ENCODE results near the gene MED15. TPM values are rescaled to one million over a fixed set of nuclear protein-coding genes. Genes with fewer than 3 reads are reported as not detected.

The MED15 gene
- total and polyA plus RNA-seq, 10 of the 15 experiments (the other 5 are each of a cell fraction or from before 2014, with no cell fraction given): 1.4 to 75.2 (median 26.9) TPM

DNA sequence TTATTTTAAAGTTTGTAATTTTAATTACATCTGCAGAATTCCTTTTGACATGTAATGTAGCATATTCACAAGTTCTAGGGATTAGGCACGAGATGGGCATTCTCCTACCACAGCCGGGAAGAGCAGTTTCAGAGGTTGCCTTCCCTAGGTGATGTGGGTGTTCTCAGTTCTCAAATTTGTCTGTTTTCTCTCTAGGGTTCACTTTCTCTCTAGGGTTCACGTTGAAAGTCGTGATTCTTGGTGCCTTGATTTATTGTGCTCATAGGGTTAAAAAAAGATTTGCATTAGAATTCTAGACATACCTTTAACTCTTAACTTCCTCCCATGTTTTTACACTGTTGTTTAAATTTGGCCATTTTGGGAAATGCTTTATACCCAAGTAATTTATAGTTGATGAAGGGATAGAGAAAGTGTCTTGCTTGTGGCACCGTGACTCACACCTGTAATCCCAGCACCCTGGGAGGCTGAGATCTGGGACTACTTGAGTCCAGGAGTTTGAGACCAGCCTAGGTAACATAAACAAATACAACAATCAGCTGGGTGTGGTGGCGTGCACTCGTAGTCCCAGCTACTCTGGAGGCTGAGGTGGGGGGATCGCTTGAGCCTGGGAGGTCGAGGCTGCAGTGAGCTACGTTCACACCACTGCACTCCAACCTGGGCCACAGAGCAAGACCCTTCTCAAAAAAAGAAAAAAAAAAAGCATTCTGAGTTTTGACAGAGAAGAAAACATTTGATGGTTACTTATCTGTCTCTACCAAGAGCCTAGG lies 3.6 kb downstream of the MED15 start:
- Histone ChIP-seq H3K4me1 (ENCODE audit: control insufficient read depth, insufficient read depth, low read length) (peaks cover 22% of the 10 kb centered on the region), H3K27me3 (replicated peaks in 1 of 2; ENCODE audit: control insufficient read depth in 2 of 2, insufficient read depth in 2 of 2, low read length in 1 of 2) (no peaks in the 10 kb centered on the region), H4K20me1 (ENCODE audit: control insufficient read depth, insufficient read depth) (peaks cover 21% of the 10 kb centered on the region), H3K4me2 (ENCODE audit: control insufficient read depth, insufficient read depth) (peak overlapping the region; percentile 100), H3K9me3 (replicated peaks; ENCODE audit: control insufficient read depth, insufficient read depth, low read length) (no peaks in the 10 kb centered on the region), H3K36me3 (ENCODE audit: control insufficient read depth in 2 of 2, insufficient read depth in 2 of 2, low read length in 1 of 2) (peaks cover 3 to 13% of the 10 kb centered on the region in 2 experiments), H3K4me3 (peak overlapping the region; percentile 95), H3K79me2 (ENCODE audit: control insufficient read depth, insufficient read depth, low read length) (peaks cover 75% of the 10 kb centered on the region), H3K9ac (ENCODE audit: control insufficient read depth, insufficient read depth, low read length) (peak overlapping the region; percentile 29; the same call in 1 of the 2 replicates), H3K27ac (ENCODE audit: control insufficient read depth, insufficient read depth) (peak overlapping the region; percentile 44), H2AFZ (ENCODE audit: control insufficient read depth, low read depth, low read length) (no peak overlapping the region)
- FAIRE-seq (no peak), DNase-seq (ENCODE audit: low read depth, low spot score) (no peak), ATAC-seq (no peak)
- TF ChIP-seq IKZF1 (conservative IDR thresholded peaks at IDR 0.05) (peak; percentile 53; the same call in 1 of the 2 replicates), RUNX3 (IDR thresholded peaks at IDR 0.05; ENCODE audit: low read length) (peak; percentile 51), EED (IDR thresholded peaks at IDR 0.05; ENCODE audit: low read depth) (peak; percentile 88), SPI1 (IDR thresholded peaks at IDR 0.05; ENCODE audit: borderline replicate concordance, insufficient read depth, low read depth, low read length) (peak; percentile 48; the same call in 1 of the 2 replicates), RAD51 (IDR thresholded peaks at IDR 0.05) (no peak), BACH1 (IDR thresholded peaks at IDR 0.05; ENCODE audit: borderline replicate concordance) (no peak), MTA3 (IDR thresholded peaks at IDR 0.05; ENCODE audit: borderline replicate concordance, low read length) (no peak), IKZF2 (IDR thresholded peaks at IDR 0.05) (peak; percentile 60 to 71), ZBED1 (IDR thresholded peaks at IDR 0.05; ENCODE audit: borderline replicate concordance) (0 out of 2 replicates have a peak, but pooled peaks have one; percentile 16), BHLHE40 (IDR thresholded peaks at IDR 0.05; ENCODE audit: borderline replicate concordance in 1 of 2, low read depth in 2 of 2, low read length in 1 of 2) (peak in 1 of 2 experiments; percentile 32; a peak in 1 of 4 replicates), MLLT1 (IDR thresholded peaks at IDR 0.05) (0 out of 2 replicates have a peak, but pooled peaks have one; percentile 25)
- WGBS (ENCODE audit: insufficient coverage, insufficient replicate concordance, low lambda C conversion rate, missing lambda C conversion rate): 46% methylated on average over 10 of the region's 10 CpGs
- SMC1A ChIA-PET (ENCODE audit: uncharacterized antibody, unreplicated experiment): interaction anchor here (1.1 to 2.7 kb wide), 3 partner anchors 13 to 36 kb away, joined by 3 to 14 read pairs (median 4); no protein-coding TSS in a partner anchor
- intact Hi-C loops (cut with micrococcal nuclease; ENCODE audit: unreplicated experiment) (no loop called here), in situ Hi-C loops (cut with MboI) (no loop called here)
- RAD21 ChIA-PET (ENCODE audit: unreplicated experiment): interaction anchor here (0.6 kb wide), 1 partner anchor 386 kb away, joined by 3 read pairs; no protein-coding TSS in a partner anchor
- BruUV-seq (replicated peaks): no TSS peak
- POLR2A ChIA-PET: interaction anchor here (1.8 kb wide), 1 partner anchor 16 kb away, joined by 5 read pairs; the partner anchor contains the start of gene KLHL22
- CTCF ChIA-PET: interaction anchor here (0.6 to 1.8 kb wide), 2 partner anchors 18 to 54 kb away, joined by 3 to 5 read pairs; no protein-coding TSS in a partner anchor

Measured in GM12878 (cell line).